Measurements from ENCODE around the gene CNPY1.
"Not testable (repeated sequence)": the region's sequence is repeated elsewhere in the genome, so short reads cannot be mapped to it uniquely, and the experiment has no call there.

CNPY1 gene

GRCh38 chr7:155578016-155578415 lies 31.7 kb upstream of the CNPY1 start:
- DNase-seq (ENCODE audit: low spot score) = no peak

DNA sequence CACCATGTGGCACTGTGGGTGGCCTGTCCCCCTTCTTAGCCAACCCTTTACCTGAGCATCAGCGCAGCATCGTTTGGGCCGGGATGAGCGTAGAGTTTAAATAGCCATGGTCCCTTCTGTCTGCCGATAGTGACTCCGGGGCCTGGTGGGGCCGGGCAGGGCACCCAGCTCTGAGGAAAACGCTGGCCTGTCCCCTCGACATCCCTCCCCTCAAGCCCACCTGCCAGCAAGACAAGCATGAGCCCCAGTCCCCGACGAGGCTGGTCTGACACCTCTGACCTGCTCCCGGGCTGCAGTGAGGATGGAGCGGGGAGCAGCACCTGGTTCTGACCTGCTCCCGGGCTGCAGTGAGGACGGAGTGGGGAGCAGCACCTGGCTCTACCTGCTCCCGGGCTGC lies 31.1 kb upstream of the CNPY1 start:
- no peak for DNase-seq (ENCODE audit: low spot score)

GRCh38 chr7:155576900-155577508 lies 30.6 kb upstream of the CNPY1 start:
- DNase-seq (ENCODE audit: low spot score) = no peak

- no peak for DNase-seq (ENCODE audit: low spot score)
Observed at GRCh38 chr7:155576416-155576815, 30.1 kb upstream of the CNPY1 start.

- no peak for DNase-seq (ENCODE audit: low spot score)
Observed at GRCh38 chr7:155574556-155575290, 28.4 kb upstream of the CNPY1 start.

DNA sequence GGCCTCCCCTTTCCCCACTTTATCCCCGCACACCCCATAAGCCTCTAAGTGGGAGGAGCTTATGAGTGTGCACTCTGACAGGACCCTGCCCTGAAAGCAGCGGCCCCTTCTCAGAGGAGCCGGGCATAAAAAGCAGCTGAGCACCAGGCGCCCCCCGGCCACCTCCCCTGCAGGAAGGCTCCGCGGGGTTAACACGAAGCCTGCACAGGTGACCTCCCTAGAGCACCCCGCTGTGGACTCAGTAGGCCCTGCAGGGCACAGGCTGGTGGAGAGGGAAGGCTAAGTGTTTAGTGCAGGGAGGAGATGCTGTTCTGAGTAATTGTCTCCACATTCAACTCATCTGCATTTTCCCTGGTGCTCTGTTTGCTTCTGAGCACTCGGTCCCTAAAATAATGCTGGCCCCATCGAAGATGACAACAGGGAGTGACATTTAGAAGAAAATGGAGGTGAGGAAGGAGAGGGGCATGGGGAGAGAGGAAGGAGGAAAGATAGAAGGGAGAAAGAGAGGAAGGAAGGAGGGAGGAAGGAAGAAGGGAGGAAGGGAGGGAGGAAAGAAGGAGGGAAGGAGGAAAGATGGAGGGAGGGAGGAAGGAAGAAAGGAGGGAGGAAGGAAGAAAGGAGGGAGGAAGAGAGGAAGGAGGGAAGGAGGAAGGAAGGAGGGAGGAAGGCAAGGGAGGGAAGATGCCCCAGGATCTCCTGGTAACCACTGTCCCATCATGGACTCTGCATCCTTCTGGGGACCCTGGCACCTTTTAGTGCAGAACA lies 25.4 kb upstream of the CNPY1 start:
- DNase-seq (ENCODE audit: low spot score) = no peak

GRCh38 chr7:155570991-155571390 lies 24.6 kb upstream of the CNPY1 start:
- no peak for DNase-seq (ENCODE audit: low spot score)

DNA sequence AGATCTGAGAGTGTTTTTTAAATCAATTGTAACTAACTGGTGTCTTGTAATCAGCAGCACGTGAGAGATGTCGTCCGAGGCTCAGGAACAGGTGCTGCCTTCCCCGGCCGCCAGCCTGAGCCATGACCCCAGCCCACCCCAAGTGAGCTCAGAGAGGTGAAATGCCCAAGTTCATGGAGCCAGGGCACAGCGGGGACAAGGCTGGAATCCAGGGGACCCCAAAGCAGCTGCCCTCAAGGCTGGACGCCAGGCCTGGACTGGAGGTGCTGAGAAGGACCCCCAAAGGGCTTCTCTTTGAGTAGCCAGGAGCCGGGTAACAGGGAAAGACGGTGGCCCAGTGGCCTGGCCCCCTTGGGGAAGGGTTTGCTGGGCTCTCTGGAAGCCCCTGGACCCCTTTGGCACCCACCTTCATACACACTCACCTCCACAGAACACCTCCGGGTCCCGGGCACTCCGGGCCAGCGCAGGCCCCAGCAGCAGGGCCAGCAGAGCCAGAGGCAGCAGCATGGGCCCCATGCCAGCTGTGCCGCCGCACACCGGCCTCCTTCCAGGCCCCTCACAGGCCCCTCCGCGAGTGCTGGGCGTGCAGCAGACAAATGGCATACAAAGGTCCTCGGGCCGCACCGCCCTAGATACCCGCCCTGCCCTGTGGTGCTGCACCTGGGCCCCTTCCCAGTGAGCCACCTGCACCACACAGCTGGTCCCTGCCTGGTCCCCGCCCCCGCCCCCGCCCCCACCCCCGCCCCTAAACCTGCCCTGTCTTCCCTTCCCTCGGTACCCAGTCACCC lies 24.0 kb upstream of the CNPY1 start:
- DNase-seq (ENCODE audit: low spot score) = no peak

GRCh38 chr7:155569681-155570080 lies 23.3 kb upstream of the CNPY1 start:
- no peak for DNase-seq (ENCODE audit: low spot score)

DNA sequence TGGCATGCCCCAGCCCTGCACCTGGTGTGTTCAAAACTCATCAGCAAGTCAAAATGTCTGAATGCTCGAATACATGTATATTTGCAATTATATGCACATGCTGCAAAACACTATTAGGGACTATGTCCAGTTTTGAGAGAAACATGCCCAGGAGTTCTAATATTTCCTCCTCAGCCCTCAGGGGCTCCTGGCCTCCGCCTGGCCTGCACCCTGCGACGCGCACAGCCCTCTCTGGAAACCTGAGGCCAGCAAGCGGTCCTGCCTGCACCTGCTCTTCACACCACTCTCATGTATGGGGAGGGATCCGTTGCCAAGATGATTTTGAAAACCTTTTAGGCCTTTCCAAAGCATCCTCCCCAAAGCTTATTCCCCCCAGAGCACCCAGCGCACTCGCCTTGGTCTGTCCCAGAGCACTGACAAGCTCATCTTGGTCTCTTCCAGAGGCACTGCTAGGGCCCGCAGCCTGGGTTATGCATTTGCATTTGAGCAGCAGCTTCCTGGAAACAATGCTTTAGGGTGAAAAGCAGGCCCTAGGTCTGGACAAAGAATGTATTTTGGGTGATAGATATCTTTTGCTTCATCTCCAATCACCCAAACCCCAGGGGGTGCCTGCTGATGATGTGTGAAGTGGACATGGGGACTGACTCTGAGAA lies 22.6 kb upstream of the CNPY1 start:
- no peak for DNase-seq (ENCODE audit: low spot score)

DNA sequence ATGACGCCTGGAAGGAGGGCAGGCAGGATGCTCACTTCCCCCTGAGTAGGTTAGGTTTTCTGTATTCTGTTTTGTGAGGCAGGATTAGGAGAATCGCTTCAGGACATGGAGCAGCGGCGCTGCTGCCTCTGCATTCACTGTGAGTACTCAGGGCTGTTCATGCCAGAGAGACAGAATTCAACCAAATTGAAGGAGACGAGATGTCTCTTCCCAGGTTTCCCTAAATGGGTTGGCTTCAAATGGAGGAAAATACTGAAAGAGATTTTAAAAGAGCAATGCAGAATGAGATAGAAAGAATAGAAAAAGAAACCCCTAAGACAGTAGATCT lies 21.9 kb upstream of the CNPY1 start:
- DNase-seq (ENCODE audit: low spot score) = no peak

GRCh38 chr7:155567646-155568332 lies 21.4 kb upstream of the CNPY1 start:
- DNase-seq (ENCODE audit: low spot score) = no peak

- no peak for DNase-seq (ENCODE audit: low spot score)
Observed at GRCh38 chr7:155566011-155566836, 19.9 kb upstream of the CNPY1 start.

DNA sequence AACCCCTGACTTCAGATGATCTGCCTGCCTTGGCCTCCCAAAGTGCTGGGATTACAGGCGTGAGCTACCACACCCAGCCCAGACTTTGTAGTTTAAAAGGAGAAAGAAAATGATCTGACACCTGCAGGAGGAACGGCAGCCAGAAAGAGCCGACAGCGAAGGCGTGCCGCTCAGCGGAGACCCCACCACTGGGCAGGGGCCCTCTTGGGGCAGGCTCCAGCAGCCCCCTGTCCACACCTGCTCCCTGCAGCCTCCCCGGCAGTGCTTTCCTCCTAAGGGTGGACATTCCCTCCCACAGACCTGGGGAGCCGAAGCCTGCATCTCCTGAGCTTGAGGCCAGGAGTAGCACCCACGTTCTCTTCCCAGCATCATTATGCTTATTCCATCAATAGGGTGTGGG lies 19.2 kb upstream of the CNPY1 start:
- no peak for DNase-seq (ENCODE audit: low spot score)

DNA sequence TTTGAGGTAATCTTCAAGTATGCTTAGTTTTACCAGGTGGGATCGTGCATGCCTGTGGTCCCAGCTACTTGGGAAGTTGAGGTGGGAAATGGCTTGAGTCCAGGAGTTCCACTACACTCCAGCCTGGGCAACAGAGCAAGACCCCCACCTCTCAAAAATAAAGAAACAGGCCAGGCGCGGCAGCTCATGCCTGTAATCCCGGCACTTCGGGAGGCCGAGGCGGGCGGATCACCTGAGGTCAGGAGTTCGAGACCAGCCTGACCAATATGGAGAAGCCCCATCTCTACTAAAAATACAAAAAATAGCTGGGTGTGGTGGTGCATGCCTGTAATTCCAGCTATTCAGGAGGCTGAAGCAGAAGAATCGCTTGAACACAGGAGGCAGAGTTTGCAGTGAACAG lies 16.6 kb upstream of the CNPY1 start:
- DNase-seq (ENCODE audit: low spot score) = not testable (repeated sequence)

DNA sequence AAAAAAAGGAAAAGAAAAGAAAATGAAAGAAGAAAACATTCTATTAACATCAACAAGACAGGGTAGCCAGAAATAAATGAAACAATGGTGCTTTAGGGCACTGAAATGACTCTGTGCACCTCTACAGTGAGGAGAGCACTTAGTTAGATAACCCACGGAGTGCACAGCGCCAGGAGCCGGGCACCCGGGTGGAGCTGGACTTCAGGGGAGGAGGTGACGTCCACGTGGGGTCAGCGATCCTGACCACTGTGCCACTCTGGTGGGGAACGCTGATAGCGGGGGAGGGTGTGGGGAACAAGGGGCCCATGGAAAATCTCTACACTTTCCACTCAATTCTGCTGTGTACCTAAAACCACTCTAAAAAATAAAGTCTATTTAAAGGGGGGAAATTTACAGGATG lies 15.7 kb upstream of the CNPY1 start:
- no peak for DNase-seq (ENCODE audit: low spot score)

DNA sequence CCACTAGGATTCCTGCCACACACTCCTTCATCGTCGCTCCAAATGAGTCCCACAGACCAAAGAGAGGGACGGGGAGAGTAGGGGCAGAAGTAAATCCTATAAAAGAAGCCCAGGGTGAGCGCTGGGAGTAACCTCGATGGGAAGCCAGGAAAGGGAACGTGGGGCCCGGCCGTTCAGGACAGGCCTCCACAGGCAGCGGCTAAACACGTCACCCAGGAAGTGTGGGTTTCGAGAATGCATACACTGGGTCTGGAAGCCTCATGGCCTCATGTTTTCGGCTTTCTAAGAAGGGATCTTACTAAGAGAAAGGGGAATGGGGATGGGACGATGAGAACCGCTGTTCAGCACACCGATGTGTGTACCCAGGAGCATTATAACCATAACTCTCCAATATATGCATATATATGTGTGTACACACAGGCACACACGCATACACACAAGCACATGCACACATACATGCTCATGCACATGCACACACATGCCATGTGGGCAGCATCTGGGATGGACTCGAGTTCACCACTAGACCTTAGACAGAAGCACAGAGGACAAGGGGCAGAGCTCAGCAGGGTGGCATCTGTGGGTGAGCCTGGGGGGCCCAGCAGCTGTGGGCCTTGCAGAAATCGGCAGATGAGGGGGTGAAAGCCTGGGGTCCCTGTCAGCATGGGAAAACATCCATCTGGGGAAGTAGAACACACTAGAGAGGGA lies 14.8 kb upstream of the CNPY1 start:
- no peak for DNase-seq (ENCODE audit: low spot score)

DNA sequence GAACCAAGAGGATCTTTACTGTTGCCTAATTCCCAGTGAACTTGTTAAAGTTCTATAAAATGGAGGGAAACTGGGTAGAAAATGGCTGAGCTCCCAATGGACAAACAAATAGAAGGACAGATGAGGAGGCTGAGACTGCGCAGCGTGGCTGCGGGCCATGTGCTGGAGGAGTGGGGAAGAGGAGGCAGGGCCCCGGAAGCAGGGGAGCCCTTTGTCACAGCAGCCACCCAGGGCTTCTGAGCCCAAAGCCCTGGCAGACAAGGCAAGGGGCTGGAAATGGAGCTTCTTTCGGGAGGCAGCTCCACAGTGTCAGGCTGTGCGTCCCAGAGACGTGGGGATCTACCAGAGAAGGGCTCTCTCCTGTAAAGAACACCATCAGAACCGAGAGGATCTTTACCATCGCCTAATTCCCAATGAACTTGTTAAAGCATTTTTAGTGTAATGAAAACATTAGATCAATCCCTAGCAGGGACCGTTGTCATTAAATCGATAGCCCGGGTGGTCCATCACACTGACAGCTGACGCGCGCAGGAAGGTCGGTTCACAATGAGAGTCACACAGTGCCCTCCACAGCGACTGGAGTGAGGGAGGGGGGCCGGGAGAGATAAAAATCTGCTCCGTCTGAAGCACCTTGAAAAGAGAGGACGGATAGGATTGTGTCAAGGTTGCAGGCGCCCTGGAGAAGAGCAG lies 14.0 kb upstream of the CNPY1 start:
- no peak for DNase-seq (ENCODE audit: low spot score)

DNA sequence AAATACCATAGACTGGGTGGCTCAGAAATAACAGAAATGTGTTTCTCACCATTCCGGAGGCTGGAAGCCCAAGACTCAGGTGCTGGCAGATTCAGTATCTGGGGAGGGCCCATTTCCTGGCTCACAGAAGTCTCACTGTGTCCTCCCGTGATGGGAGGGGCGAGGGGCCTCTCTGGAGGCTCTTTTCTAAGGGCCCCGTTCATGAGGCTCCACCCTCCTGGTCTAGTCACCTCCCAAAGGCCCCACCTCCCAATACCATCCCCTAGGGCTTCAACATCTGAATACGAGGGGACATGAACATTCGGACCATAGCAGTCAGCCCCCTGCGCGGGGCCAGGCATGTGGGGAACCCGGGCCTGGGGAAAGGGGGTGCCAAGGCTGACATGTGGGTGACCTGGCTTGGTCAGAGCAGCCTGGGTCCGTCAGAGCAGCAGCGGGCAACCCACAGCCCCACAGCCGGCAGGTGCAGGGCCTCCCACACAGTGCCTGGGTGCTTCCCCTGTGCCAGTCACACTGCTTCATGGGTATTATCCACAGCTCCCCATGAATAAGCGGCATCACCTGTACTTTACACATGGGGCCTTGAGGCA lies 13.3 kb upstream of the CNPY1 start:
- DNase-seq (ENCODE audit: low spot score) = no peak

Data from CD4-positive, alpha-beta T cell treated with Interleukin-6 at 100 ng/mL for 8 hours (primary cell).